Vagina (tissue), 2 donors: ENCODE measurements around the gene EMC8.

Experiments used
- POLR2A ChIP-seq, 2 donors: fragments of 450-650 bp; IDR thresholded peaks; one replicate each; pipeline ENCODE4 v1.6.1; 2017; ENCODE audit warnings: antibody characterized with exemption in 2 of 2, mild to moderate bottlenecking in 2 of 2, moderate library complexity in 2 of 2
- POLR2AphosphoS5 ChIP-seq, 2 donors: sonication (generic); formaldehyde crosslinking; IDR thresholded peaks; one replicate each; pipeline ENCODE4 v1.9.0; 2017; ENCODE audit warnings: antibody characterized with exemption in 2 of 2, mild to moderate bottlenecking in 2 of 2, low read depth in 1 of 2; ENCODE audit not compliant: insufficient read depth in 1 of 2
- TF ChIP-seq, protein P1 (sequence below), 3 experiments: fragments of 450-650 bp in 2 of 3; fragments of 200-600 bp in 1 of 3; sonication (generic) in 1 of 3; IDR thresholded peaks; one replicate each; pipeline ENCODE4 v1.5.1; 2017 to 2019; ENCODE audit warnings: antibody characterized with exemption in 3 of 3, mild to moderate bottlenecking in 2 of 3, moderate library complexity in 2 of 3

DNA sequence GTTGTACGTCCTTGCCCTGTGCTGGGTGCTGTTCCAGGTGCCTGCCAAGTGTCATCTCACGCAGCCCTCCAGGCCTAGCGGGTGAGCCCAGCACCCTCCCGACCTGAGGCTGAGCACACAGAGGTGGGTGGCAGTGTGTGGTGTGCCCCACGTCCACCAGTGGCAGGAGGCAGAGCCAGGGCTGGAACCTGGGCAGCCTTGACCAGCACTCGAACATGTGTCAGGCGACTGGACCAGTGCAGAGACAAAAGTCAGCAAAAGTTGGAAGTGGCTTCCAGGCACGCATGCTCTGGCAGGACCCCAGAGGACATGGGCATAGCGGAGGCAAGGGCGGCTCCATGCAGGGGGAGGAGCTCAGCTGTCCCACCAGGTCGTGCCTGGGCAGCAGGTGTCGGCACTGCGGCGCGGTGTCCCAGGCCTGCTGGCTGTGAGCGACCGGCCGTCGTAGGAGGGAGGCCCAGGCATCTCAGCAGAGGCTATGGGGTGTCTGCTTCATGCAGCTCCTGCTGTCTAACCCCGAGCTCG, 35.9 kb upstream of the EMC8 start:
- TF ChIP-seq, protein P1, sequence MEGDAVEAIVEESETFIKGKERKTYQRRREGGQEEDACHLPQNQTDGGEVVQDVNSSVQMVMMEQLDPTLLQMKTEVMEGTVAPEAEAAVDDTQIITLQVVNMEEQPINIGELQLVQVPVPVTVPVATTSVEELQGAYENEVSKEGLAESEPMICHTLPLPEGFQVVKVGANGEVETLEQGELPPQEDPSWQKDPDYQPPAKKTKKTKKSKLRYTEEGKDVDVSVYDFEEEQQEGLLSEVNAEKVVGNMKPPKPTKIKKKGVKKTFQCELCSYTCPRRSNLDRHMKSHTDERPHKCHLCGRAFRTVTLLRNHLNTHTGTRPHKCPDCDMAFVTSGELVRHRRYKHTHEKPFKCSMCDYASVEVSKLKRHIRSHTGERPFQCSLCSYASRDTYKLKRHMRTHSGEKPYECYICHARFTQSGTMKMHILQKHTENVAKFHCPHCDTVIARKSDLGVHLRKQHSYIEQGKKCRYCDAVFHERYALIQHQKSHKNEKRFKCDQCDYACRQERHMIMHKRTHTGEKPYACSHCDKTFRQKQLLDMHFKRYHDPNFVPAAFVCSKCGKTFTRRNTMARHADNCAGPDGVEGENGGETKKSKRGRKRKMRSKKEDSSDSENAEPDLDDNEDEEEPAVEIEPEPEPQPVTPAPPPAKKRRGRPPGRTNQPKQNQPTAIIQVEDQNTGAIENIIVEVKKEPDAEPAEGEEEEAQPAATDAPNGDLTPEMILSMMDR (IDR thresholded peaks at IDR 0.05), result no peak
- TF ChIP-seq POLR2AphosphoS5 (IDR thresholded peaks at IDR 0.05; ENCODE audit: insufficient read depth in 1 of 2, low read depth in 1 of 2) (no peak), POLR2A (IDR thresholded peaks at IDR 0.05) (no peak)
